A549 treated with DMSO at 1 μM for 4 hours (cell line): ENCODE results near the gene GAGE12G. TPM values are rescaled to one million over a fixed set of nuclear protein-coding genes. Genes with fewer than 3 reads are reported as not detected.

Source experiments
- total RNA-seq: library from RNA; stranded (reverse); fragments of 200-300 nt; extraction: Qiagen RNA extraction; gene quantifications from 5 replicates; pipeline ENCODE4 v1.2.3, GENCODE V29; 2022; ENCODE audit warnings: low read depth

GAGE12G gene, protein sequence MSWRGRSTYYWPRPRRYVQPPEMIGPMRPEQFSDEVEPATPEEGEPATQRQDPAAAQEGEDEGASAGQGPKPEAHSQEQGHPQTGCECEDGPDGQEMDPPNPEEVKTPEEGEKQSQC
- not detected in 5 replicates for total RNA-seq

DNA sequence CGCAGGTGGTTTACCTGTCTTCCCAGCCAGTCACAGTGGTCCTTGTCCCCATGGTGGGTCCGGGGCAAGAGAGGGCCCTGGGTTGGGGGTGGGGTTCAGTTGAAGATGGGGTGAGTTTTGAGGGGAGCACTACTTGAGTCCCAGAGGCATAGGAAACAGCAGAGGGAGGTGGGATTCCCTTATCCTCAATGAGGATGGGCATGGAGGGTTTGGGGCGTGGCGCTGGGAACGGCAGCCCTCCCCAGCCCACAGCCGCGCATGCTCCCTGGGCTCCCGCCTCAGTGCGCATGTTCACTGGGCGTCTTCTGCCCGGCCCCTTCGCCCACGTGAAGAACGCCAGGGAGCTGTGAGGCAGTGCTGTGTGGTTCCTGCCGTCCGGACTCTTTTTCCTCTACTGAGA, at the start of gene GAGE12G:
GAGE12G (plus strand) TSS at position 301 of the 400 bp plus-strand sequence. CDS start 1,155 bp downstream, outside the sequence.

GRCh38 chrX:49531877-49532276, 38.3 kb upstream of the GAGE12G start, which contains the start of gene GAGE12C:
Gene GAGE12C (plus strand): TSS chrX:49532177. CDS start chrX:49533332, 1,155 bp downstream.

GRCh38 chrX:49541433-49541832, 28.8 kb upstream of the GAGE12G start, which contains the start of gene GAGE12D:
Gene GAGE12D (plus strand): TSS chrX:49541733. CDS start chrX:49542888, 1,155 bp downstream.

DNA sequence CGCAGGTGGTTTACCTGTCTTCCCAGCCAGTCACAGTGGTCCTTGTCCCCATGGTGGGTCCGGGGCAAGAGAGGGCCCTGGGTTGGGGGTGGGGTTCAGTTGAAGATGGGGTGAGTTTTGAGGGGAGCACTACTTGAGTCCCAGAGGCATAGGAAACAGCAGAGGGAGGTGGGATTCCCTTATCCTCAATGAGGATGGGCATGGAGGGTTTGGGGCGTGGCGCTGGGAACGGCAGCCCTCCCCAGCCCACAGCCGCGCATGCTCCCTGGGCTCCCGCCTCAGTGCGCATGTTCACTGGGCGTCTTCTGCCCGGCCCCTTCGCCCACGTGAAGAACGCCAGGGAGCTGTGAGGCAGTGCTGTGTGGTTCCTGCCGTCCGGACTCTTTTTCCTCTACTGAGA, 19.2 kb upstream of the GAGE12G start, which contains the start of gene GAGE12E:
GAGE12E (plus strand) TSS at position 301 of the 400 bp plus-strand sequence. CDS start 1,155 bp downstream, outside the sequence.

DNA sequence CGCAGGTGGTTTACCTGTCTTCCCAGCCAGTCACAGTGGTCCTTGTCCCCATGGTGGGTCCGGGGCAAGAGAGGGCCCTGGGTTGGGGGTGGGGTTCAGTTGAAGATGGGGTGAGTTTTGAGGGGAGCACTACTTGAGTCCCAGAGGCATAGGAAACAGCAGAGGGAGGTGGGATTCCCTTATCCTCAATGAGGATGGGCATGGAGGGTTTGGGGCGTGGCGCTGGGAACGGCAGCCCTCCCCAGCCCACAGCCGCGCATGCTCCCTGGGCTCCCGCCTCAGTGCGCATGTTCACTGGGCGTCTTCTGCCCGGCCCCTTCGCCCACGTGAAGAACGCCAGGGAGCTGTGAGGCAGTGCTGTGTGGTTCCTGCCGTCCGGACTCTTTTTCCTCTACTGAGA, 9.7 kb upstream of the GAGE12G start, which contains the start of gene GAGE12F:
GAGE12F (plus strand) TSS at position 301 of the 400 bp plus-strand sequence. CDS start 1,155 bp downstream, outside the sequence.

GRCh38 chrX:49579649-49580048, 9.4 kb downstream of the GAGE12G start, which contains the start of gene GAGE12H:
Gene GAGE12H (plus strand): TSS chrX:49579949. CDS start chrX:49581104, 1,155 bp downstream.

GRCh38 chrX:49589196-49589595, 19.0 kb downstream of the GAGE12G start, which contains the start of gene GAGE2A:
Gene GAGE2A (plus strand): TSS chrX:49589496. CDS start chrX:49590651, 1,155 bp downstream.

GRCh38 chrX:49598720-49599119, 28.5 kb downstream of the GAGE12G start, which contains the start of gene GAGE1:
Gene GAGE1 (plus strand): TSS chrX:49599020. CDS start chrX:49600175, 1,155 bp downstream.

Other genes with a start within 250 kb of the GAGE12G start
- gene GAGE12J, start 248.4 kb upstream of the GAGE12G start, total RNA-seq: not detected in 5 replicates
- gene GAGE13, start 238.8 kb upstream of the GAGE12G start, total RNA-seq: not detected in 5 replicates
- gene GAGE12C, start 38.2 kb upstream of the GAGE12G start, total RNA-seq: not detected in 5 replicates
- not detected in 5 replicates for gene GAGE12D, start 28.7 kb upstream of the GAGE12G start, total RNA-seq
- not detected in 5 replicates for gene GAGE12E, start 19.1 kb upstream of the GAGE12G start, total RNA-seq
- not detected in 5 replicates for gene GAGE12F, start 9.6 kb upstream of the GAGE12G start, total RNA-seq
- gene GAGE12H, start 9.5 kb downstream of the GAGE12G start, total RNA-seq: not detected in 5 replicates
- gene GAGE2A, start 19.1 kb downstream of the GAGE12G start, total RNA-seq: not detected in 5 replicates
- not detected in 5 replicates for gene GAGE1, start 28.6 kb downstream of the GAGE12G start, total RNA-seq
- gene PAGE1, start 125.6 kb downstream of the GAGE12G start, total RNA-seq: 0.28 to 0.43 TPM in 2 of 5 replicates, not detected in the others